ENCODE data around the gene TAF11L12. TPM values are rescaled to one million over a fixed set of nuclear protein-coding genes. Genes with fewer than 3 reads are reported as not detected.
"Not testable (repeated sequence)": the region's sequence is repeated elsewhere in the genome, so short reads cannot be mapped to it uniquely, and the experiment has no call there.

Gene TAF11L12
- not detected for polyA plus RNA-seq (ENCODE audit: insufficient read length in 4 of 4)

DNA sequence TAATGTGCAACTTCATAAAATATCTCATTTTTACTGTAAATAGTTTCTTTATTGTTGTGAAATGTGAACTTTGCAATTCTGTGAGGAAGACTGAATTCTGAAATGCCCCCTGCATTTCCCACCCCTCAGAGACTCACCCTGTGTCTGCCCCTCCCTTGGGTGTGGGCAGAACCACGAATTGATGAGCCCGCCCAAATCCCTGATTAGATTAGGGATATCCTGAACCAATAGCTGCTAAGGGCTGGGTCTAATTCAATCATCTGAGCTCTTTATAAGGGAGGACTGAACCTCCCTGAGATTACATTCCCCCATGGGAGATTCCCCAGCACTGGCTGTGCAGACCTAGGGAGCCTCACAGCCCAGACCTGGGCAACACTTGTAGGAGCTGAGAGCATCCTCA lies at the start of gene TAF11L12:
Gene TAF11L12, plus strand, starts transcription at position 301 of the 400 bp plus-strand sequence.
- not testable (repeated sequence) for DNase-seq (ENCODE audit: low read depth in 4 of 4, low spot score in 3 of 4)

DNA sequence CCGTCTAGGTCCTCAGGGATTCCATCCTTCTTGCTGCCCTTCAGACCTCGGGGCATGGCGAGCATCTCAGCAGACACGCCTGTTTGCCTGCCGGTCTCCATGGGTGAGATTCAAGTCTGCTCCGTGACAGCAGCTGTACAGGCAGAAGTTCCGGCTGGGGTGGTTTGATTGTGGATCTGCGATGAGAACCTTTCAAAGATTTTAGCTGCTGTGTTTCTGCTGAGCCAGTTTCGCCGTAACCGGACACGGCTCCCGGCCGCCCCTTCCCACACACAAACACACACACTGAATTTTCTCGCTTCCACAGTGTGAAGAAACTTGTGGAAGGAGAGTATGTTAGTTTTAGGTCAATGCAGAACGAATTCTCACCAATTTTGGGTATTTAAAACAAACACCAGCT lies 24.5 kb upstream of the TAF11L12 start, which contains the start of gene TAF11L7:
Gene TAF11L7, minus strand, starts transcription at position 101 of the 400 bp plus-strand sequence.
- DNase-seq (ENCODE audit: low read depth in 4 of 4, low spot score in 3 of 4): not testable (repeated sequence)

DNA sequence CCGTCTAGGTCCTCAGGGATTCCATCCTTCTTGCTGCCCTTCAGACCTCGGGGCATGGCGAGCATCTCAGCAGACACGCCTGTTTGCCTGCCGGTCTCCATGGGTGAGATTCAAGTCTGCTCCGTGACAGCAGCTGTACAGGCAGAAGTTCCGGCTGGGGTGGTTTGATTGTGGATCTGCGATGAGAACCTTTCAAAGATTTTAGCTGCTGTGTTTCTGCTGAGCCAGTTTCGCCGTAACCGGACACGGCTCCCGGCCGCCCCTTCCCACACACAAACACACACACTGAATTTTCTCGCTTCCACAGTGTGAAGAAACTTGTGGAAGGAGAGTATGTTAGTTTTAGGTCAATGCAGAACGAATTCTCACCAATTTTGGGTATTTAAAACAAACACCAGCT lies 19.3 kb upstream of the TAF11L12 start, which contains the start of gene TAF11L8:
Gene TAF11L8, minus strand, starts transcription at position 101 of the 400 bp plus-strand sequence.
- DNase-seq (ENCODE audit: low read depth in 4 of 4, low spot score in 3 of 4): not testable (repeated sequence)

DNA sequence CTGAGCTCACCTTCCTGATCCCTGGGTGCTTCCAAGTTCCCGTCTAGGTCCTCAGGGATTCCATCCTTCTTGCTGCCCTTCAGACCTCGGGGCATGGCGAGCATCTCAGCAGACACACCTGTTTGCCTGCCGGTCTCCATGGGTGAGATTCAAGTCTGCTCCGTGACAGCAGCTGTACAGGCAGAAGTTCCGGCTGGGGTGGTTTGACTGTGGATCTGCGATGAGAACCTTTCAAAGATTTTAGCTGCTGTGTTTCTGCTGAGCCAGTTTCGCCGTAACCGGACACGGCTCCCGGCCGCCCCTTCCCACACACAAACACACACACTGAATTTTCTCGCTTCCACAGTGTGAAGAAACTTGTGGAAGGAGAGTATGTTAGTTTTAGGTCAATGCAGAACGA lies 15.9 kb upstream of the TAF11L12 start, which contains the start of gene TAF11L9:
Gene TAF11L9, minus strand, starts transcription at position 140 of the 400 bp plus-strand sequence.
- DNase-seq (ENCODE audit: low read depth in 4 of 4, low spot score in 3 of 4): not testable (repeated sequence)

DNA sequence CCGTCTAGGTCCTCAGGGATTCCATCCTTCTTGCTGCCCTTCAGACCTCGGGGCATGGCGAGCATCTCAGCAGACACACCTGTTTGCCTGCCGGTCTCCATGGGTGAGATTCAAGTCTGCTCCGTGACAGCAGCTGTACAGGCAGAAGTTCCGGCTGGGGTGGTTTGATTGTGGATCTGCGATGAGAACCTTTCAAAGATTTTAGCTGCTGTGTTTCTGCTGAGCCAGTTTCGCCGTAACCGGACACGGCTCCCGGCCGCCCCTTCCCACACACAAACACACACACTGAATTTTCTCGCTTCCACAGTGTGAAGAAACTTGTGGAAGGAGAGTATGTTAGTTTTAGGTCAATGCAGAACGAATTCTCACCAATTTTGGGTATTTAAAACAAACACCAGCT lies 12.5 kb upstream of the TAF11L12 start, which contains the start of gene TAF11L10:
Gene TAF11L10, minus strand, starts transcription at position 101 of the 400 bp plus-strand sequence.
- DNase-seq (ENCODE audit: low read depth in 4 of 4, low spot score in 3 of 4): not testable (repeated sequence)

DNA sequence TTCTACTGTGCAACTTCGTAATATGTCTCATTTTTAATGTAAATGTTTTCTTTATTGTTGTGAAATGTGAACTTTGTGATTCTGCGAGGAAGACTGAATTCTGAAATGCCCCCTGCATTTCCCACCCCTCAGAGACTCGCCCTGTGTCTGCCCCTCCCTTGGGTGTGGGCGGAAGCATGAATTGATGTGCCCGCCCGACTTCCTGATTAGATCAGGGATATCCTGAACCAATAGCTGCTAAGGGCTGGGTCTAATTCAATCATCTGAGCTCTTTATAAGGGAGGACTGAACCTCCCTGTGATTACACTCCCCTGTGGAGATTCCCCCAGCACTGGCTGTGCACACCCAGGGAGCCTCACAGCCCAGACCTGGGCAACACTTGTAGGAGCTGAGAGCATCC lies 6.3 kb upstream of the TAF11L12 start, which contains the start of gene TAF11L11:
Gene TAF11L11, plus strand, starts transcription at position 304 of the 400 bp plus-strand sequence.
- not testable (repeated sequence) for DNase-seq (ENCODE audit: low read depth in 4 of 4, low spot score in 3 of 4)

DNA sequence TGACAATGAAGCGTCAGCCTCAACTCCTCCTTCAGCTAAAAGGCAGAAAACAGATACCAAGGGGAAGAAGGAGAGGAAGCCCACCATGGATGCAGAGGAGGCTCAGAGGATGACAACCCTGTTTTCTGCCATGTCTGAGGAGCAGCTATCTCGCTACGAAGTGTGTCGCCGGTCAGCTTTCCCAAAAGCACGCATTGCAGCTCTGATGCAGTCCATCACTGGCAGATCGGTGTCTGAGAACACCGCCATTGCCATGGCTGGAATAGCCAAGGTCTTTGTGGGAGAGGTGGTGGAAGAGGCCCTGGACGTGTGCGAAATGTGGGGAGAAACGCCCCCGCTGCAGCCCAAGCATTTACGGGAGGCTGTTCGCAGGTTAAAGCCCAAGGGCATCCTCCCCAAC lies 5.2 kb upstream of the TAF11L12 start:
- no peak for DNase-seq (ENCODE audit: low read depth in 4 of 4, low spot score in 3 of 4)

DNA sequence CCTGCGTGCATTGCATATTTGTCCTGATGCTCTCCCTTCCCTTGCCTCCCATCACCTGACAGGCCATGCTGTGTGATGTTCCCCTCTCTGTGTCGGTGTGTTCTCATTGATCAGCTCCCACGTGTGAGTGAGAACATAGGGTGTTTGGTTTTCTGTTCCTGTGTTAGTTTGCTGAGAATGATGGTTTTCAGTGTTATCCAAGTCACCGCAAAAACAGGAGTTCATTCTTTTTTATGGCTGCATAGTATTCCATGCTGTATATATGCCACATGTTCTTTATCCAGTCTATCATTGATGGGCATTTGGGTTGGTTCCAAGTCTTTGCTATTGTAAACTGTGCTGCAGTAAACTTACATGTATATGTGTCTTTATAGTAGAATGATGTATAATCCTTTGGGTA lies 2.7 kb upstream of the TAF11L12 start:
- DNase-seq (ENCODE audit: low read depth in 4 of 4, low spot score in 3 of 4): not testable (repeated sequence)

DNA sequence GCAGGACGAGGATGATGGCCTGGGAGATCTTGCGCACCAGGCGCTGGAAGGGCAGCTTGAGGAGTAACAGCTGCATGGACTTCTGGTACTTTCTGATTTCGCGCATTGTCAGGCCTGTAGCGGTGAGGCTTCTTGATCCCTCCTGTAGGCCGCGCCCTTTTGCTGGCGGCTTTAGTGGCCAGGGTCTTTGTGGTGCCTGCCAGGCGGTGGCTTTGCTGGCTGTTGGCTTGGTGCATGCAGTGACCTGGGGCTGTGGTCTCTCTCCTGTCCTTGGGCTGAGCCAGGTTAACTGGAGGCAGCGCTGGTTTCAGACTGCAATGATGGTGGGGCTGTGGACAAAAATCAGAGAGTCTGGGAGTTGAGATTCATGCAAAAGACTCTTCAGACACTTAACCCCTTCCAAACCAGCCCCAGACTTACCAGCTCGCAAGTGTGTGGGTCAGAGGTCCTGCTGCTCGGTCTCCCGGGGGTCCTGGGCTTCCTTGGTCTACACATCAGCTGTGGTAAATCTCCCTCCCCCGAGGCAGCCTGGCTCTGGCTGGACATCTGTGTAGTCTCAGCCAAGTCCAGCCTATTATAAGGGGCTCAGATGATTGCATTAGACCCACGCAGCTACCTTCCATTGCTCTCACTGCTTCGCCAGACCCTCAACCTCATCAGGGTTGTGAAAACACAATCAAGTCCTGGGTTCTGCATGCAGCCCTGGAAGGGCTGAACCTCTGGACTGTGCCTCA lies 4.8 kb downstream of the TAF11L12 start:
- DNase-seq (ENCODE audit: low read depth in 4 of 4, low spot score in 3 of 4): no peak

DNA sequence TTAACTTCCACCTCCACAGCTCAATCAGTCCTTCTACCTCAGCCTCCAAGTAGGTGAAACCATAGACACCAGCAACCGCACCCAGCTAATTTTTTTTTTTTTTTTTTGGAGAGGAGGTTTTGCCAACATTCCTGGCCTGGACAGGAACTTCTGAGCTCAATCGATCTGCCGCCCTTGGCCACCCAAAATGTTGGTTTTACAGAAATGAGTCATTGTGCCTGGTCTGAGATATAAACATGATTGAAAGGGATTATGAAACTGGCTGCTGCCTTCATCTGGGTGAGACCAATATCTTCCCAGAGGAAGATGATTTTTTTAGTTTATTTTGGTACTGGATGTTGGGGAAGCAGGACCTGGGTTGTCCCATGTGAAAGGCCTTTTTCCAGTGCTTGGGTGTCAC lies 9.2 kb downstream of the TAF11L12 start:
- DNase-seq (ENCODE audit: low read depth in 4 of 4, low spot score in 3 of 4): no peak

DNA sequence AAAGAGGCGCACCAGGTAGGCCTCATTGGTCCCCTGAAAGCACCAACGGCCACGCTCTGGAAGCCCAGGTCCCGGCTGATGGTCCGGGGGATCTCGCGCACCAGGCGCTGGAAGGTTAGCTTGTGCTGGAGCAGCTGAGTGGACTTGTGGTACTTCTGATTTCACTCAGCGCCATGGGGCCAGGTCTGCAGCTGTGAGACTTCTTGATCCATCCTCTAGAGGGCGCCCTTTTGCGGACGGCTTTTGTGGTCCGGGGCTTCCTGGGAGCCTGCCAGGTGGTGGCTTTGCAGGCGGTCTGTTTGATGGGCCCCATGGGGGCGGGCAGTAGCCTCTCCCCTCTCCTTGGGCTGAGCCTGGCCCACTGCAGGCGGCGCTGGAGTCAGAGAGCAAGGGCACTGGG lies 10.4 kb downstream of the TAF11L12 start:
- DNase-seq (ENCODE audit: low read depth in 4 of 4, low spot score in 3 of 4): no peak

DNA sequence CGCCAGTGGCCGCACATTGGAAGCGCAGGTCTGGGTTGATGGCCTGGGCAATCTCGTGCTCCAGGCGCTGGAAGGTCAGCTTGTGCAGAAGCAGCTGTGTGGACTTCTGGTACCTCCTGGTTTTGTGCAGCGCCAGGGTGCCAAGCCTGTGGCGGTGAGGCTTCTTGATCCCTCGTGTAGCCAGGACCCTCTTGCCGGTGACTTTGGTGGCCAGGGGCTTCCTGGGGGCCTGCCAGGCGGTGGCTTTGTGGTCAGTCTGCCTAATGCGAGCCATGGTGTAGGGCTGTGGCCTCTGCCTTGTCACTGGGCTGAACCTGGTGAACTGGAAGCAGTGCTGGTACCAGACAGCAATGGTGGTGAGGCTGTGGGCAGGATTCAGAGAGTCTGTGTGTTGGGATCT lies 15.5 kb downstream of the TAF11L12 start:
- DNase-seq (ENCODE audit: low read depth in 4 of 4, low spot score in 3 of 4): no peak

DNA sequence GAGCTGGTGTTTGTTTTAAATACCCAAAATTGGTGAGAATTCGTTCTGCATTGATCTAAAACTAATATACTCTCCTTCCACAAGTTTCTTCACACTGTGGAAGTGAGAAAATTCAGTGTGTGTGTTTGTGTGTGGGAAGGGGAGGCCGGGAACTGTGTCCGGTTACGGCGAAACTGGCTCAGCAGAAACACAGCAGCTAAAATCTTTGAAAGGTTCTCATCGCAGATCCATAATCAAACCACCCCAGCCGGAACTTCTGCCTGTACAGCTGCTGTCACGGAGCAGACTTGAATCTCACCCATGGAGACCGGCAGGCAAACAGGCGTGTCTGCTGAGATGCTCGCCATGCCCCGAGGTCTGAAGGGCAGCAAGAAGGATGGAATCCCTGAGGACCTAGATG lies 21.6 kb downstream of the TAF11L12 start, which contains the start of gene TAF11L13:
Gene TAF11L13, plus strand, starts transcription at position 301 of the 400 bp plus-strand sequence.
- not testable (repeated sequence) for DNase-seq (ENCODE audit: low read depth in 4 of 4, low spot score in 3 of 4)

DNA sequence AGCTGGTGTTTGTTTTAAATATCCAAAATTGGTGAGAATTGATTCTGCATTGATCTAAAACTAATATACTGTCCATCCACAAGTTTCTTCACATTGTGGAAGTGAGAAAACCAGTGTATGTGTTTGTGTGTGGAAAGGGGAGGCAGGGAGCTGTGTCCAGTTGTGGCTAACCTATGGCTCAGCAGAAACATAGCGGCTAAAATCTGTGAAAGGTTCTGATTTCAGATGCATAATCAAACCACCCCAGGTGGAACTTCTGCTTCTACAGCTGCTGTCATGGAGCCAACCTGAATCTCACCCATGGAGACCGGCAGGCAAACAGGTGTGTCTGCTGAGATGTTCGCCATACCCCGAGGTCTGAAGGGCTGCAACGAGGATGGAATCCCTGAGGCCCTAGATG lies 24.0 kb downstream of the TAF11L12 start, which contains the start of gene TAF11L14:
Gene TAF11L14, plus strand, starts transcription at position 301 of the 400 bp plus-strand sequence.
- no peak for DNase-seq (ENCODE audit: low read depth in 4 of 4, low spot score in 3 of 4)

DNA sequence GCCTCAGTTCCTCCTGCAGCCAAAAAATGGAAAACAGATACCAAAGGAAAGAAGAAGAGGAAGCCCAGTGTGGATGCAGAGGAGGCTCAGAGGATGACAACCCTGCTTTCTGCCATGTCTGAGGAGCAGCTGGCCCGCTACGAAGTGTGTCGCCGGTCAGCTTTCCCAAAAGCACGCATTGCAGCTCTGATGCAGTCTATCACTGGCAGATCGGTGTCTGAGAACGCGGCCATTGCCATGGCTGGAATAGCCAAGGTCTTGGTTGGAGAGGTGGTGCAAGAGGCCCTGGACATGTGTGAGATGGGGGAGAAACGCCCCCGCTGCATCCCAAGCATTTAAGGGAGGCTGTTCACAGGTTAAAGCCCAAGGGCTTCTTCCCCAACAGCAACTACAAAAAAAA lies 39.0 kb downstream of the TAF11L12 start:
- DNase-seq (ENCODE audit: low read depth in 4 of 4, low spot score in 3 of 4): not testable (repeated sequence)

DNA sequence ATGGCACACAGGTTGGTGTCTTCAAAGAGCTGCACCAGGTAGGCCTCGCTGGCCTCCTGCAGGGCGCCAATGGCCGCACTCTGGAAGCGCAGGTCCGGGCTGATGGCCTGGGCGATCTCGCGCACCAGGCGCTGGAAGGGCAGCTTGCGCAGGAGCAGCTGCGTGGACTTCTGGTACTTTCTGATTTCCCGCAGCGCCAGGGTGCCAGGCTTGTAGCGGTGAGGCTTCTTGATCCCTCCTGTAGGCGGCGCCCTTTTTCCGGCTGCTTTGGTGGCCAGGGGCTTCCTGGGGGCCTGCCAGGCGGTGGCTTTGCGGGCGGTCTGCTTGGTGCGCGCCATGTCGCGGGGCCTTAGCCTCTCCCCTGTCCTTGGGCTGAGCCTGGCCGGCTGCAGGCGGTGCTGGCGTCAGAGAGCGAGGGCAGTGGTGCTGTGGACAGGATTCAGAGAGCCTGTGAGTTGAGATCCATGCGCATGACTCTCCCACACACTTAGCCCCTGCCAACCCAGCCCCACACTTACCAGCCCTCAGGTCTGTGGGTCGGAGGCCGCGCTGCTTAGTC lies 45.1 kb downstream of the TAF11L12 start:
- DNase-seq (ENCODE audit: low read depth in 4 of 4, low spot score in 3 of 4): not testable (repeated sequence)

DNA sequence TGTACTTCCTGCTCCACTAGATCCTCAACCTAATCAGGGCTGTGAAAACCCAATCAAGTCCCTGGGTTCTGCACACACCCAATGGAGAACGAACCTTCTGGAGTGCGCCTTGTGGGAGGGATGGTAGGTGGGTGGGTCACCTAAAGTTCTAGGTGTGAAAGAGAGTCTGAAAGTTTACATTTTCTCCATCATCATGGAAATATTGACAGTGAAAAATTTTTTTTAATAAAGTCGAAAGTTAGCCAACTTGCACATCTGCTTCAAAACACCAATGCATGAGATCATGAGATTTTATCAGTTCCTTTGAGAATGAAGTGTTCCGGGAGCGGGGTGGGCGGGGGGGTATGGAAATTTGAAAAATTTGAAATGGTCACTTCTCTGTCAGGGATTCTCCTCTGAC lies 45.7 kb downstream of the TAF11L12 start:
- DNase-seq (ENCODE audit: low read depth in 4 of 4, low spot score in 3 of 4): no peak

Measured in right renal pelvis (tissue), 4 donors.